RWPE2 (cell line): ENCODE measurements around the gene SPECC1.
"Not testable (repeated sequence)": the region's sequence is repeated elsewhere in the genome, so short reads cannot be mapped to it uniquely, and the experiment has no call there.

ENCODE experiments used
- ATAC-seq: fragments of 200-7000 bp; cut with Tn5 transposase; 3 replicates; pipeline ENCODE4 v1.9.1; 2021; ENCODE audit warnings: low read depth
- DNase-seq: peaks from one replicate; pipeline ENCODE4 v3.0.0-alpha.2; 2020; ENCODE audit warnings: low spot score
- H3K27ac ChIP-seq: fragments of 450-650 bp; 2 replicates; pipeline ENCODE4 v1.5.1; 2017; ENCODE audit warnings: mild to moderate bottlenecking; ENCODE audit not compliant: poor library complexity, severe bottlenecking
- H3K27me3 ChIP-seq: fragments of 250-450 bp; sonication (Bioruptor Pico); 2 replicates; pipeline ENCODE4 v1.5.1; 2021; ENCODE audit warnings: mild to moderate bottlenecking, moderate library complexity; ENCODE audit not compliant: insufficient read depth, poor library complexity, severe bottlenecking
- H3K36me3 ChIP-seq: fragments of 250-450 bp; sonication (Bioruptor Pico); 2 replicates; pipeline ENCODE4 v1.5.1; 2020; ENCODE audit warnings: low read depth, mild to moderate bottlenecking, moderate library complexity
- H3K4me1 ChIP-seq: fragments of 250-450 bp; sonication (Bioruptor Pico); 2 replicates; pipeline ENCODE4 v1.5.1; 2021; ENCODE audit warnings: mild to moderate bottlenecking, moderate library complexity; ENCODE audit not compliant: insufficient read depth, poor library complexity, severe bottlenecking
- H3K4me3 ChIP-seq: fragments of 250-450 bp; sonication (Bioruptor Pico); 2 replicates; pipeline ENCODE4 v1.5.1; 2021; ENCODE audit warnings: mild to moderate bottlenecking, moderate library complexity; ENCODE audit not compliant: severe bottlenecking
- H3K9me3 ChIP-seq: fragments of 250-450 bp; sonication (Bioruptor Pico); 2 replicates; pipeline ENCODE4 v1.5.1; 2021; ENCODE audit warnings: mild to moderate bottlenecking, moderate library complexity; ENCODE audit not compliant: severe bottlenecking
- CTCF ChIP-seq: fragments of 450-650 bp; IDR thresholded peaks from one replicate; pipeline ENCODE4 v1.5.1; 2017; ENCODE audit warnings: mild to moderate bottlenecking, moderate library complexity; ENCODE audit not compliant: poor library complexity, severe bottlenecking

The SPECC1 gene

GRCh38 chr17:20010936-20011335 lies 1.8 kb downstream of the SPECC1 start:
- DNase-seq, result no peak
- TF ChIP-seq CTCF, result no peak
- H3K9me3 ChIP-seq, result no peaks in the 10 kb centered on the region
- H3K4me3 ChIP-seq, result no peak overlapping the region
- peaks cover 21% of the 10 kb centered on the region for H3K27me3 ChIP-seq
- H3K36me3 ChIP-seq, result no peaks in the 10 kb centered on the region
- ATAC-seq, result no peak
- H3K4me1 ChIP-seq, result no peaks in the 10 kb centered on the region
- H3K27ac ChIP-seq, result no peak overlapping the region

- Histone ChIP-seq H3K36me3 (no peaks in the 10 kb centered on the region), H3K27me3 (peaks cover 14% of the 10 kb centered on the region), H3K9me3 (no peaks in the 10 kb centered on the region), H3K4me1 (no peaks in the 10 kb centered on the region), H3K4me3 (no peak overlapping the region), H3K27ac (no peak overlapping the region)
- TF ChIP-seq CTCF, result no peak
- no peak for DNase-seq
- ATAC-seq, result no peak
These were observed 2.9 kb downstream of the SPECC1 start for GRCh38 chr17:20012017-20012536.

- not testable (repeated sequence) for H3K27me3 ChIP-seq, H3K4me3 ChIP-seq, H3K4me1 ChIP-seq, DNase-seq, H3K27ac ChIP-seq, H3K9me3 ChIP-seq, ATAC-seq, H3K36me3 ChIP-seq
These were observed 7.4 kb downstream of the SPECC1 start for GRCh38 chr17:20016475-20016992.

- H3K9me3 ChIP-seq, result no peaks in the 10 kb centered on the region
- no peak for TF ChIP-seq CTCF
These were observed 13.5 kb downstream of the SPECC1 start for GRCh38 chr17:20022701-20023100.

GRCh38 chr17:20026960-20027359 lies 17.8 kb downstream of the SPECC1 start:
- H3K27ac ChIP-seq, result no peak overlapping the region
- no peaks in the 10 kb centered on the region for H3K9me3 ChIP-seq
- H3K36me3 ChIP-seq, result no peaks in the 10 kb centered on the region
- no peak for DNase-seq
- no peaks in the 10 kb centered on the region for H3K4me1 ChIP-seq
- ATAC-seq, result no peak
- no peak overlapping the region for H3K4me3 ChIP-seq
- no peak for TF ChIP-seq CTCF
- no peaks in the 10 kb centered on the region for H3K27me3 ChIP-seq

More at GRCh38 chr17:20022701-20023100, 13.5 kb downstream of the SPECC1 start:
- no peaks in the 10 kb centered on the region for H3K27me3 ChIP-seq
- no peaks in the 10 kb centered on the region for H3K36me3 ChIP-seq
- DNase-seq (no peak), ATAC-seq (no peak)
- H3K4me1 ChIP-seq, result no peaks in the 10 kb centered on the region
- H3K4me3 ChIP-seq, result no peak overlapping the region
- H3K27ac ChIP-seq, result no peak overlapping the region
